Ishikawa (cell line): Measurements from ENCODE around the gene LDHAL6B.

ENCODE experiments used
- CEBPB ChIP-seq: IDR thresholded peaks from 2 replicates; pipeline ENCODE4 v1.6.1; 2012
- CREB1 ChIP-seq: IDR thresholded peaks from 2 replicates; pipeline ENCODE4 v1.6.1; 2012; ENCODE audit warnings: low read depth
- EP300 ChIP-seq: IDR thresholded peaks from 2 replicates; pipeline ENCODE4 v1.6.1; 2012; ENCODE audit warnings: borderline replicate concordance
- TAF1 ChIP-seq: IDR thresholded peaks from 2 replicates; pipeline ENCODE4 v1.6.1; 2012; ENCODE audit warnings: low read depth, mild to moderate bottlenecking
- TCF12 ChIP-seq: IDR thresholded peaks from 2 replicates; pipeline ENCODE4 v1.6.1; 2012; ENCODE audit warnings: low read depth

GRCh38 chr15:59252137-59252536 is 45.5 kb downstream of the LDHAL6B start:
- TF ChIP-seq TAF1 (no peak), TCF12 (no peak), CREB1 (no peak), EP300 (no peak), CEBPB (no peak)
